ENCODE measurements around the gene CASS4.
"Not testable (repeated sequence)": the region's sequence is repeated elsewhere in the genome, so short reads cannot be mapped to it uniquely, and the experiment has no call there.

The CASS4 gene

DNA sequence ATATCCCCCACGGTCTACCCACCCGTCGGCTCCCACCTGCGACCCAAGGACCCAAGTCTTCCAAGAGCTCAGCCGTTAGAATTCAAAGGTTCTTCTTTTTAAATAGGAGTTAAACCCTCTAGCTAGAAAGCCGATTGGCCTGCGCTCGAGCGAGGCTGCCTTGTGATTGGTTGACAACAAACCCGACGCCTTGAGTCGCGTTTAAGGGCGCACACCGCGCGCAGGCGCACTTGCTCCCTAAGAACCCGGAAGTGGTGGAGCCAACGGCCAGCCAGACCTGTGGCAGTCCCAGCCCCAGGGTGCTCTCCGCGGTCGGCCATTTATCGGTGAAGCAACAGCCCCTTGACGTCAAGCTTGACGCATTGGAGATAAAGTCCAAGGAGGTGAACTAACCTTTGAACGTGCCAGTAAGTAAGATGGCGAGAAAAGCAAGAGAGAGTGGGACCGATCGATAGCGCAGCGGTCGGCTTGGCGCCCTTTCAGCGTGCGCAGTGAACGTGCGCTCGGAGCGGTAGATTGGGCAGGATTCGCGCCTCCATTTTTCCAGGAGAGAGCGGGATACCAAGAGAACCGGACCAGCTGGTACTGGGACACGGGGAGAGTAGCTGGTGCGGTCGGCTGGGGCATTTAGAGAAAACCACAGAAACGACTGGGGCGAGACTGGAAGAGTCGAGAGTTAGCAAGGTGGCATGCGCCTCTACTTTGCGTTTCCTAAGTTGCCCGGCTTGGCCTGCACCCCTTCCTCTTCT is 19.8 kb upstream of the CASS4 start, which contains the start of the genes AURKA and CSTF1:
TSS of gene AURKA (minus strand) at position 84 of the 749 bp plus-strand sequence. CDS start 4,018 bp downstream, outside the sequence.
TSS of gene CSTF1 (plus strand) at position 514 of the 749 bp plus-strand sequence. CDS start 2,908 bp downstream, outside the sequence.
- peak; percentile 100 for DNase-seq (ENCODE audit: low read depth)

DNA sequence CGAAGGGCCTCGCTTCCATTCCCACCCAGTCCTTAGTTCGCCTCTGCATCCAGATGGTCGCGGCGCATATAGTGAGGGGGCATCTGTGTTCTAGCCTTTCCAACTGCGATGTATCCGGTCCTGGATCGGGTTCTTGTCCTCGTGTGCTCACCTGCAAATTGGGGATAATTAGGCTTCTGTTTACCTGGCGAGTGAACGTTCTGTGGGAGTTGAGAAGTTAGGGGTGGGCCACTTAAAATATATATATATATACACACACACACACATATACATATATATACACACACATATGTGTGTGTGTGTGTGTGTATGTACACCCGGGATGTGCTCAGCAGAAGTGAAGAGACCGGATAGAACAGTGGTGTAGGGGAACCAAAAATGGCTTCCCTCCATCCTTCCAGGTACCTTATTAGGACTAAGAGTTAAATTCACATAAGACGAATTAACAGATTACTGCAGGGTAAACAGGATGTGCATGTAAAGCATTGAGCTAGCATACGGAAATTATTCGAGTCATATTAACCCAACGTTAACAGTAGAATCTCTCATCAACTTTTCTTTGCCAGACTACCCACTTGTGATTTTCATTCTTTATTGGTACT is 19.1 kb upstream of the CASS4 start:
- DNase-seq (ENCODE audit: low read depth), result peak; percentile 48

DNA sequence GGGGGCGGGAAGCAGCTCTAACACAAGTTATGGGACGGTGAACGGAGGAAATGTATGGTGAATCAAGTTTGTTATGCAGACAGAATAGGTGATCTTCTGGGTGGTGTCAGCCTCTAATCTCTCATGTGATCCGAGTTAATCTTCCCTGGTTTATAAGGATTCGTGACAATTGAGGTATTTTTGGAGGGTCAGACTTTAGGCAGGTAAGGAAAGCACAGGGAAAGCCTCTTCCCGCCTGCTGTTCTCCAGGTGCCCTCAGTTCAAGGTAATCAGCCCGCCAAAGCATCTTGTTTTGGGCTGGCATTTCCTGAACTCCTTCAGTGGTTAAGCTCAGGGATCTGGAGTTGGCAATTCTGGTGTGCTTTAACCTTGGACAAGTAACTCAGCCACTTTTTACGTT is 18.4 kb upstream of the CASS4 start:
- no peak for DNase-seq (ENCODE audit: low read depth)

DNA sequence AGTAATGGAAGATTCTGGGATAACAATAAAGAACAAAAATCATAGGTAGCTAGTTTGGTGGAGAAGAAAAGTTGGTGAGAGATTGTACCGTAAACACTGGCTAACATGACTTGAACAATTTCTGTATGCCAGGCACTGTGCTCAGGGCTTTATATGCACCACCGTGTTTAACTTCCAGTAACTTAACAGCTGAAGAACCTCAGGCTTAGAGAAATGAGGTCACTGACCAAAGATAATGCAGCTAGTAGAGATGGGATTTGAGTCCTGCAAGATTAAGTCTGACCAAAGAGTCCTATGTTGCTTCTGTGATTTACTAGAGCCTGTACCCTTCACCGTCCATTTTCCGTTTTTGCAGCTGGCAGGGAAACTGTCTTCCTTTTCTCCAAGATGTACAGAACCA is 16.9 kb upstream of the CASS4 start:
- no peak for DNase-seq (ENCODE audit: low read depth)

DNA sequence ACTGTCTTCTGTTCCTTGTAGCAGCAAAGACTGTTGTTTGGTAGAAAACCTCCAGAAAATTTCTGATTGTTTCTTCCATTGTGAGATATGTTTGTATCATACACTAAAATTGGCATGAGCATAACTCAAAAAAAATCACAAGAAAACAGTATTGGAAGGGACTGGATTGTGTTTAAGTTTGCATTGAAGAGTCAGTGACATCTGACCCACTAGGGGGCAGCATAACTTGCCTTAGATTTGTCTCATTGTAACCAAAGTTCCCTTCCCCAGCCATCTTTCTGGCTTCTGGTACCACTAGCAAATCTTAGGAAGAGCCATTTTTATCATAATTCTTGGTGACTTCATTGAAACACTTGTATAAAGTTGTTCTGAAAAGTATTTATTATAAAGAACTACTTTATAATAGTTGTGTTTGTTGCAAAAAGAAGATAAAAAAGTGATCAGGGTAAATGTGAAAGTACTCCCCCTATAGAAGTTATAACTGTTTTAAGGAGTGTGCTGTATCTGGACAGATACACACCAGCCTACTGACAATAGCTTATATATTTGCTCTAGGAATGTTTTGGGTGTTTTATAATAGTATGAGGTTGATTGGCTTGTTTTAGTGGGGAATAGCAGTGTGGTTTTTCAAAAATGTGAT is 11.9 kb upstream of the CASS4 start:
- peak; percentile 84 for DNase-seq (ENCODE audit: low read depth)

DNA sequence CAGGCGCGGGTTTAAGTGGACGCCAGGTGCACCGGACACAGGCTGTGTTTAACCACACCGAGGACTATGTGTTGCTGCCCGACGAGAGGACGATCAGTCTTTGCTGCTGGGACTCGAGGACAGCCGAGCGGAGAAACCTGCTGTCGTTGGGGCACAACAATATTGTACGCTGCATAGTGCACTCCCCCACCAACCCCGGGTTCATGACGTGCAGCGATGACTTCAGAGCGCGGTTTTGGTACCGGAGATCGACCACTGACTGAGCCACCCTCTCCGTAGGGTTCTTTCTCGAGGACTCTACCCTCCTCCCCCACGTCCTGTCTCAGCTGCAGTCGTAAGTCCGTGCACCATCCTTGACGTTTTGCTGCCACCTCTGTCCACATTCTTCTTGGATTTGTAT is 8.6 kb upstream of the CASS4 start:
- DNase-seq (ENCODE audit: low read depth), result no peak

DNA sequence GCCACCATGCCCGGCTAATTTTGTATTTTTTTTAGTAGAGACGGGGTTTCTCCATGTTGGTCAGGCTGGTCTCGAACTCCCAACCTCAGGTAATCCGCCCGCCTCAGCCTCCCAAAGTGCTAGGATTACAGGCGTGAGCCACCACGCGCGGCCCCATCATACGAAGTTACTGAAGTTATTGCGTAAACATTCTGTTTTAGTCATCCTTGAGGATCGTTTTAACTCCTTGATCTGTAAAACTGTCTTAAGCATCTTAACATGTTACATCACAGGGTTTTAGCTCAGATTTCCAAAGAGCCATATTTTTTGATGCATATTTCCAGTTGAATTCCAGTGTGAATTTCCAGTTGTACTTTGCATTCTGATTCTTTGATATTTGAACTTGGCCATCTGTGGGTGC is 6.7 kb upstream of the CASS4 start:
- DNase-seq (ENCODE audit: low read depth), result not testable (repeated sequence)

DNA sequence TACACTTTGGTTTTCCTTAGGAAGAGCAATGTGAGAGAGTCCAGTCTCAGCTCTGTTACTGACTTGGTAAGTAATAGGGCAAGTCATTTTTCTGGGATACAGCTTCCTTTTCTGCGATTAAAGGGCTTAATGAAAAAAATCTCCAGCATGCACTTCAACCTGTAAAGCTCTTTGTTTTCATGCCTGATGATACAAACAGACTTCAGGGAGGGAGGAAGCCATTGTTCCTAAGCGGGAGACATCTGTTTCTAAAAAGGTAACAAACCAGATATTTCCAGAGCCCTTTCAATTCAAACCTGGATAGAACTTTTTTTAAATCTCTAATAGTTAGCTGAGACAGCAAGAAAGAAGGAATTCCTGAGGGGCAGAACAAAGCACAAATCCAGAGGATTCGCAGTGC is 5.2 kb upstream of the CASS4 start:
- DNase-seq (ENCODE audit: low read depth), result no peak

DNA sequence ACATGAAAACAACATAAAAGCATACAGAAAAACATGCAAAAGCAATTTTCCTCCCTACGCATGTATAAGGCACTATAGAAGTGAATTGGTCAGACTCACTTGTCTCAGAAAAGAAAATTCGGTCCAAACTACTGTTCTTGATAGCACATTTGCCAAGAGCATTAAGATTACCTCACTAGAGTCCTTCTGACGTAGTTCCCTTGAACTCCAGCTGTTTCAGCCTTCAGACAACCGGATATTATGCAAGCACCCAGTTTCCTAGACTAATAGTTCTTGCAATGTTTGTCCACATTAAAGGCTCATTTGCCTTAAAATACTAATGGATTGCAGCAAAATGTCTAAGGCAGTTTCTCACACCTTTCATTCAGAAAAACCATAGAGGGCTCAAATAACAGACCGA is 2.5 kb upstream of the CASS4 start:
- peak; percentile 30 for DNase-seq (ENCODE audit: low read depth)

DNA sequence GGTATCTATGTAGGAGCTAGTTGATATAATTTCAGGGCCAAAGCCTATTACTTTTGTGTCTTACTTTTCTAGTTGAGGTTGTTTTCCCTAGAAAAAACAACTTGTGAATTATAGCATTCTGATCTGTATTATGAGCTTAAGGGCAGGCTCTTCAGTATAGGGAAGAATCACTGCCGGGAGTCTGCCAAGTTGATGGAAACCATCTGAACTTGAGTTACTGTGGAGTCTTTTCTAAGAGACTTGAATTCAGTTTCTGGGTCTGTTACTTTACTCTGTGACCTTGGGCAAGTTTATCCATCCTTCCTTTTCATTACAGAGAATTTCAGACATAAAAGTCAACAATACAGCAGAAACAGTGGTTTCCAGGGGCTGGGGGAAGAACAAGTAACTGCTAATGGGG is 2.1 kb upstream of the CASS4 start:
- no peak for DNase-seq (ENCODE audit: low read depth)

DNA sequence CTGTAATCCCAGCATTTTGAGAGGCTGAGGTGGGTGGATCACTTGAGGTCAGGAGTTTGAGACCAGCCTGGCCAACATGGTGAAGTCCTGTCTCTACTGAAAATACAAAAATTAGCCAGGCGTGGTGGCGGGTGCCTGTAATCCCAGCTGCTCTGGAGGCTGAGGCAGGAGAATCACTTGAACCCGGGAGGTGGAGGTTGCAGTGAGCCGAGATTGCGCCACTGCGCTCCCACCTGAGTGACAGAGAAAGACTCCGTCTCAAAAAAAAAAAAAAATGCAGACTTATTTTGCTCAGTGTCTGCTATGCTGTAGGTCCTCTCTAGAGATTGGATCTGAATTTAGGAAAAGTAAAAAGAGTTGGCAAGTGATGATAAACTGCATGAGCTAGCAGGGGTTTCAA is 773 bp upstream of the CASS4 start:
- DNase-seq (ENCODE audit: low read depth), result not testable (repeated sequence)

DNA sequence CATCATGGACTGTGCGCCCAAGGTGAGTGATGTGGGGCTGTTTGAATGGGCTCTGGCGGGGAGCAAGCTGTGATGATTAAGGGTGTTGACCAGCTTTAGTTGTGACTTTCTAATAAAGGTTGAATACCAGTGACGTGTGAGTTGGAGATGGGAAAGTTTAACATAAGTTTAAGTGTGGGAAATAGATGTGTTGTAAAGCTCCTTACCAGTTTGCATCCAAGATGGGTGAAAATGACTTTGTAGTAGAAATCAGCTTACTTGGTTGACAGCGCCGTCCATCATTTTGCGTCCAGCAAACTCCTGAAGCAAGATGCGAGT is 372 bp downstream of the CASS4 start:
- no peak for DNase-seq (ENCODE audit: low read depth)

DNA sequence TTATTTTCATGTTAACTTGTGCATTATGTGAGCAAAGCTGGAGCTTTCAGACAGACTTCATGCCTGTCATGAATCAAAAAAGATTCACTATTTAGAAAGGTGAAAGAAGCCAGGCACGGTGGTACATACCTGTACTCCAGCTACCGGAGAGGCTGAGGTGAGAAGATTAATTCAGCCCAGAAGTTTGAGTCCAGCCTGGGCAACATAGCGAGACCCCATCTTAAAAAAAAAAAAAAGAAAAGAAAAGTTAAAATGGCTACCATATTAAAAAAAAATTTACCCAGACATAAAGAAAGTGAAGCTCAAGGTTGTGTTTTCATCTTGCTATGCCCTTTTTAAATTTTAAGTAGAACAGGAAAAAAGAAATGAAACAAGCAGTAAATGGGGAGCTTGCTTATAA is 889 bp downstream of the CASS4 start:
- no peak for DNase-seq (ENCODE audit: low read depth)

DNA sequence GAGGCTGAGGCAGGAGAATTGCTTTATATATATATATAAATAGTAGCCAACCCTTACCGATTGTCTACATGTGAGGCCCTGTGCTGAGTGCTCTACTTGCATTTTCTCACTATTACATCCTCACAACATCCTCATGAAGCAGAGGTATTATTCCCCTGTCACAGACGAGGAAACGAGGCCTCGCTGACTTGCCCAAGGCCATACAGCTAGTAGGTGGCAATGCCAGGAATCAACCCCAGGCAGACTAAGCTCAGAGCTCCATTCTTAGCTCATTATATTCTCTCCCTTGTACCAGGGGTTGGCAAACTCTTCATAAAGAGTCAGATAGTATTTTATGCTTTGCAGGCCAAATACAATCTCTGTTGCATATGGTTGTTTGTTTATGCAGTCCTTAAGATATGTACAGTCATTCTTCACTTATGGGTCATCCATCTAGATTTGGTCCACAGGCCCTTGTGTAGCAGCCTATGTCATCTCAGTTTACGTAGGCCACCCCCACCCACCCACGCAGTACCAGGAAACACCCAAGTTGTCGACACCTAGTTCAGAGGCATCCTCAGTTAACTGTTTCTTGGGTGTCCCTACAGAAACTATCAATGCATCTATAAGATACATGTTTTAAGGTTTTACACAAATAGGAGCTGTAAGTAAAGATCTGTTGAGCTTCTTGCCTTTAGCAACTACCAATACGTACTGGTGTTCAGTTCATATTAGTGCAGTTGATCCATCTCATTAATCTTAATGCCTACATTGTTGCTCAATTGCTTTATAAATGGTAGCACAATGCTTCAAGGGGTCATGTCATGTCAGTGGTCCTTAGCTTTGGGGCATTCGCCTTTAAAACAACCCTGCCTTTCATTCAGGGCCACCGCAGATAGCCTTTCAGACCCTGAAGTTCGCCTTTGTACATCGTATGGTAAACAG is 3.0 kb downstream of the CASS4 start:
- peak; percentile 79 for DNase-seq (ENCODE audit: low read depth)

DNA sequence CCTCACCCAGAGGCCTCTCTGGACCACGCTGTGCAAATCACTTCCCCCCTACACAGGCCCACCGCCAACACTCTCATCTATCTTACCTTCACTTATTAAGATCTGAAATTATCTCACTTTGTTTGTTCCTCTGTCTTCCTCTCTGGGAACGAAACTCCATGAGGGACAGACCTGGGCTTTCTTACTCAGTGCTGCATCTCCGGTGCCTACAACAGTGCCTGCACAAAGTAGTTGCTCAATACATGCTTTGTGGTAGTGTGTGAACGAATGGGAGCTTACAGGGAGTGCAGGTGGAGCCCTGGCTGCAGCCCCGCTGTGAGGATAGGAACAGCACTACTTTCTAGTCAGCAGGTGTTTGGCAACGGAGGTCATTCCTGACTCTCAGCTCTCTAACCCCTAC is 5.3 kb downstream of the CASS4 start:
- DNase-seq (ENCODE audit: low read depth), result no peak

DNA sequence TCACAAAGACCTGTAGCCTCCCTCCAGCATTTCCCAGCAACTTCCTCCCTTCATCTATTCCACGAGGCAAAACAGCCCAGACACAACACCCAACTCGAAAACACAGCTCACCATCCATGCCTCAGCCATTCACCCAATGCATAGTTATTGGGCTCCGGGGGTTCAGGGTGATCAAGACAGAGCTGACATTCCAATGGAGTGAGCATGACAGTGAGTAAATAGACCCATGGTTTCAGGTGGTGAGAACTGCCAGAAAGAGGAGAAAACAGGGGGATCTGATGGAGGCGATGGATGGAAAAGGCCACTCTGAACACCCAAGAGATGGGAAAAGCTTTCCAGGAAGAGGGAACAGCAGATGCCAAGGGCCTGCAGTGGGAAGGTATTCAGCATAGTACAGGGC is 5.9 kb downstream of the CASS4 start:
- peak; percentile 86 for DNase-seq (ENCODE audit: low read depth)

DNA sequence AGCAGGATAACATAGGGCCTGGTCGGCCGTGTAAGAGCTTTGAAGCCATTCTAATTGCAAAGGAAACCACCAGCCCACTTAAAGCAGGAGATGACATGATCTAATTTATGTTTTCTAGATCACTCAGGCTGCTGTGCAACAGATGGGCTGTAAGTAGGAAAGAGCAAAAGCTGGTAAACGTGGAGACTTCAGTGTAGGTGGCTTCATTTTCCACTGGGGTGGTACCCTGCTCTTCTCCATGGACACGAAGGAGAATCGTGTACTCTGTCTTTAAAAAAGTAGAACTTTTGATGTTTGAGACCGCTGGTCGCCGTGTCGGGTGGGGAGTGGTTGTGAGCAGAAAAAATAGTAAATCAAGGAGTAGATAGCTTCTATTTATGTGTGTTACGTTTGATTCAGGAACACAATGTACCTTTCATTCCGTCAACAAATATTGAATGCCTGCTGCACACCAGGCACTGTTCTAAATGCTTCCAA is 6.4 kb downstream of the CASS4 start:
- peak; percentile 25 for DNase-seq (ENCODE audit: low read depth)

DNA sequence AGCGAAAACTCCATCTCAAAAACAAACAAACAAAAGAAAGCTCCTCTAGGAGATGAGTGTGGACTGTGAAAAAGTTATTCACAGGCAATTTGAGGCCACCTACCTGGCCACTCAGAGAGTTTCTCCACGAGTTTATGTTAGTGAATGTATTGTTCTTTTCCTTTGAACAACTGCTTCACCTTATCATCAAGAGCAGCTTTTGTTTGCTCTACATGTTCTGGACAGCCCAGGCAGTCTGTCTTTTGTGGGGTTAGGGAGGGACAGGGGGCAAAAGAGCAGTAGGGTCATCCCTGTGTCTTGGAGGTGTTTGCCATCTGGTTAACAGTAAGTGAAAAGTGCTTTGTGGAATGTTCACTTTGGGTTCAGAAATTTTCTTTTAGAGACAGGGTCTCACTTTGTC is 8.0 kb downstream of the CASS4 start:
- no peak for DNase-seq (ENCODE audit: low read depth)

DNA sequence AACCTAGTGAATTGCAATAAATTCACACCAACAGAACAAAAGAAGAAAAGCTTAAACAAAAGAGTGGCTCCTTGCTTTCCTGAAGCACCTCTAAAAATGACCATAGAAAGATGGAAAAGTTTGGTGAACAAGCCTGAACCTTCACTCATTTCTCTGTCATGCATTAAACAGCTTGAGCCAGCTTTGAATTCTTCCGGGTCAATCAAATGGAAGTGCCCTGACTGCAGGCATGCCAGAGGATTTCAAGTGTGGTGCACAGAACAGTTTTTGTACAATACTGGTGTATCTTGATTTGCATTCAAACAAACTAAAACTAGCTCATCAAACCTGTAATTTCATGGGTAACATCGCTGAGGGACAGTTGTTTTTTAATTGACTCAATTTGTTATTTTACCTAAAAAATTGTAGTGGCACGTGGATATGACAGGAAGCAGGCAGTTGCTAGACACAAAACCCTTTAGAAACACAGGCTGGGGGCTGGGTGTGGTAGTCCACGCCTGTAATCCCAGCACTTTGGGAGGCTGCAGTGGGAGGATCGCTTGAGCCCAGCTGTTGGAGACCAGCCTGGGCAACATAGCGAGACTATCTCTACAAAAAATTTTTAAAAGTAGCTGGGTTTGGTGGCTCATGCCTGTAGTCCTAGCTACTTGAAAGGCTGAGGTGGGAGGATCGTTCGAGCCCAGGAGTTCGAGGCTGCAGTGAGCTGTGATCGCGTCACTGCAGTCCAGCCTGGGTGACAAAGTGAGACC is 9.1 kb downstream of the CASS4 start:
- no peak for DNase-seq (ENCODE audit: low read depth)

DNA sequence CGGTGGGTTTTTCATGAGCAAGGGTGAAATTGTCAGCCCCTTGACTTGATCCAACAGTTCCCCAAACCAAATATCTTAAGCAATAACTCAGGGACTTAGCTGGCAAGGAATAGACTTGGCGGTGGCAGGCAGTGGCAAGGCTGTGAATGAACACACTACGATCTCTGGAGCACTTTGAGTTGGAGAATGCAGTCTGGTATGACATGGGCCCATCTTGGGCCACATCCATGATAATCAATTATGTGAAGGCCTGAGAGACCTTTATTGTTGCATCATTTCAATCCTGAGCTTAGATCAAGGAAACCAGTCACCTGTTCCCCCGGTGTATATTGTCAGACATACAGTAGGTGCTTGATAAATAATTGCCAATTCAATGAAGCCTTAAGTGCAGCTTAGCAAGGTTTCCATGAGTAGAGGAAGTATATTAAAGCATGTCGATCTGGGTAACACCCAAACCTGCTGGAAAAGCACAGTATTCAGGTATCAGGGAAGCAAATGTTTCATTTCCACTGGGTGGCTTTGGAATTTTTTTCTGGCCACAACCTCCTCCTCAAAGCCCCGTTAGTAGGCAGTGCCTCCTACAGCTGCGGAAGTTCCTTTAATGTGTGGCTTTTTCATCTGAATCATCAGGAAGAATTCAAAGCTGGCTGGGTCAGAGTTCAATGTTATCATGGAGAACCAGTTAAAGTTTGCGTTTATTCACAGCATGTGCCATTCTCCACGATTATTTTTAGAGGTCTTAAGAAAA is 10.2 kb downstream of the CASS4 start:
- DNase-seq (ENCODE audit: low read depth), result peak; percentile 92

DNA sequence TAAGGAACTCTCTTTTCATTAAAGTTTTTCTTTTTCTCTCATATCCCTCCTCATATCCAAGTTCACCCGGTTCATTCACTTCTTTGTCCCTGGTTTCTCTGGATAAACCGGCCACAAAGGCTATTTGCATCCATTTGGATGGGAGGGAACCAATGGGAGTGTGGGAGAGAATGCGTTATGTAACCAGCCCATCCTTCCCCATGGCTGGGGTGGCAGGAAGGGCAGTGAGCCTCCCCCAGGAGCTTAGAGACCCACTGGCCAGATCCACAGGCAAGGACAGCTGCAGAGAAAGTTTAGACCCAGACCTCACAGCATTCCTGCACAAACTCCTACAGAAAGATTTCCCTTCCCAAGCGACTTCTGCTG is 10.7 kb downstream of the CASS4 start:
- DNase-seq (ENCODE audit: low read depth), result no peak
